Stimulated activated CD8-positive, alpha-beta memory T cell treated with anti-CD3 and anti-CD28 coated beads, Interleukin-12 subunit alpha, Interleukin-12 subunit beta, amount 100 ng/mL, for 24 hours (primary cell): ENCODE measurements around the gene CAV1.
"Not testable (repeated sequence)": the region's sequence is repeated elsewhere in the genome, so short reads cannot be mapped to it uniquely, and the experiment has no call there.

Source experiments
- DNase-seq: peaks from one replicate; pipeline ENCODE4 v3.0.0-alpha.2; 2020; ENCODE audit errors: extremely low read depth

Gene CAV1

DNA sequence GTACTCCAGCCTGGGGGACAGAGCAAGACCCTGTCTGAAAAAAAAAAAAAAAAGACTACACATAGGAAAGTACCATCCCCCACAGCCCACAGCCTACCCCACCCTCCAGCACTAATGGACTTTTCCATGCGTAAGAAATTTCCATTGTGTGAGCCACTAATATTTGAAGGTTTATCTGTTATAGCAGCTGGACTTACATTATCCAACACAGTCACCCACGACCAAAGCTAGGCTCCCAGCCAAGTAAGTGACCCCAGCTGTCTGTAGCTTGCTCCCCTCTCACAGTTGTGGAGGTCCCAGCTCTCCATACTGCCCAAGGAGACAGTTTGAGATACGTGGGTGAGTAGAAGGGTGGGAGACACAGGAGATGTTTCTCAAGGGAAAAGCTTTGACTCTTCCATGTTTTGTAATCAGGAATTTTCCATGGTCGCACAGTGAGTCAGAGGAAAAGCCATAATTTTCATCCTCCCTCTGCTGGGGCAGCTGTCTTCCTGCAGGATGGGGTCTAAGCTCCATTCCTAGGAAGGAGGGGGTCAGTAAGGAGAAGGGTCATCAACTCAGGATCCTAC, 57.4 kb downstream of the CAV1 start:
- no peak for DNase-seq

DNA sequence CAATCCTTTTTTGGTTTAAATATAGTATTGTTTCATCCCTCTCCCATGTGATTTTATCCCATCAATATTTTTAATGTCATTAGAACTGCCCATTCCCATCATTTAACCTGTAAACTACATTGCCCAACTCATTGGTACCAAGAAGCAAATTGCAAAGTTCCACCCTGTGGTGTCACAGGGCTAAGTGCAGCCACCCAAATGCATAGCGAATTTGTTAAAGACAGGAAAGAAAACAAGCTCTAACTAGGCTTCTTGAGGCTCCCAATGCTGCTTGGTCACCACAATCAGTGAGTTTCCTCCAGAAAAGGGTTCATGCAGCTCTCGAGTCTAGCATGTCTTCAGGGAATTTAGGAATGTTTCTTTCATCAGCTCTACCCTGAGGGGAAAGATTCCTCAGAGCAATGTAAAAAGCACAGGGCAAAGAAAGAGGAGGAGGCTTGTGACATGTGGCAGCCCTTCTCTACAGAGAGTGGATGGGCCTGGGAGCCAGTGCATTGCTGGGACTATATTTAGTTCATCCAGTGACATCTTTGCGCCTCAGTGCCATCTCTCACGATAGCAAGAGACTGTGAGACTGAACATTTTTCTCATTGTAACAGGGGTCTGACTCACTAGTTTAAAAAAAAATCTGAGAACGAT, 58.1 kb downstream of the CAV1 start:
- no peak for DNase-seq

DNA sequence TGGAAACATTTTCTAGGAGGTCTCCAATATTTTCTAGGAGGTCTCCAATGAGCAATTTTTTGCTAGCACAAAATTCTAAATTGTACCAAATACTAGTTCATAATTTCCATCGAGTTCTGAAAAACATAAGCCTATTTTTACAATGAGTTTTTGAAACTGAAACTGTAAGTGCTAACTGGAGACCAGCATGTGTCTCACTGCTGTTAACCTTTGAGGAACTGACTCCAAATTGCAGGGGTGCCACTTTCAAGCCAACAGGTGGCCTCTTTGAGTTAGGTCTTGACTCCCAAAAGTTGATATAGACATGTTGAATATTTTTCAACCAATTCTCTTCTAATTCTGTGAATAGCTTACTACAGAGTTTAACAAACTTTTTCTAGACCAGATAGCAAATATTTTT, 58.8 kb downstream of the CAV1 start:
- DNase-seq, result no peak

DNA sequence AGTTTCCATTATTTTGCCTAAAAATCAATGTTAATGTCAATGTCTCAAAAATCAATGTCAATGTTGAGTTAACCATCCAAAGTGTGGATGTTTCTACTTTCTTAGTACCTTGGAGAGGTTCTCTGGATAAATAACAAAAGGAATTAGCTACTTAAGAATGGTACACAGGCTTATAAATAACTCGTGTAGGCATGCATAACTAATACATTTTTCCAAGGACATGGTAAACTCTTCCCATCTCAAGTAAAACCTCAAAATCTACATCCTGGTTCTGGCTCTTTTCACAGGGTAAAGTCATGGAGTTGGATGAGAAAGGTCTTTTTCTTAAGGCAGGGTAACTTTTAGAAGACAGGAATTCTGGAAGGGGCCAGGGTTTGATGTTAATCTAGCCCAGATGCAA, 59.9 kb downstream of the CAV1 start:
- no peak for DNase-seq

DNA sequence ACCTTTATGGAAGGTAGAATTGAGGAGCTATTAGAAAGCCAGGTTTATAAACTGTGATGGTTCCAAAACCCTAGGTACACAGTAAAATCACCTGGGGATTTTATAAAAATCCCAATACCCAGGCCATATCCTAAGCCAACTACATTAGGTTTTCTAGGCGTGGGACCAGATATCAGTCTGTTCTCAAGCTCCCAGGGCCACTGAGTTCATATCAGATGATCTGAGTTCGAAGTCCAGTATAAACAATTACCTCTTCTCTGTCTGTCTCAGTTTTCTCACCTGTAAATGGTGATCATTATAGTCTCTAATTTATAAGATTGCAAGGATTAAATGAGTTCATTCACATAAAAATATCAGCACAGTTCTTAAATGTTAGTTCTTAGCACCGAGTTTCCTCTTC, 60.6 kb downstream of the CAV1 start:
- DNase-seq, result no peak

DNA sequence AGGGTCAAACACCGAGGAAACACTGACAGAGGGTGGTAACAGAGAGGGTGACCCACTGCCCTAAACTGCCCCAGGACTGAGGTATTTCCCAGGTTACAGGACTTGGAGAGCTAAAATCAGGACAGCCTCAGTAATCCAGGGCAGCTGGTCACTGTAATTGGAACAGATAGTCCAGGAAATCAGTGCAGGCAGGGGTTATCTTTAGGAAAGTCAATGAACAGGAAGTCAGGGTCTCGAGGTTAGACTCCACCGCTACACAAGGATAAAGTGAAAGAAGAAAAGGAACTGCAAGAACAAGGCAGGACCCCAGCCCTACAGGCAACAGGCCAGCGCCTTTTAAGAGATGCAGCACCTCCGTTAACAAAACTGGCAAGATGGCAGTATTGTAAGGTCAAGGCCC, 61.1 kb downstream of the CAV1 start:
- no peak for DNase-seq

DNA sequence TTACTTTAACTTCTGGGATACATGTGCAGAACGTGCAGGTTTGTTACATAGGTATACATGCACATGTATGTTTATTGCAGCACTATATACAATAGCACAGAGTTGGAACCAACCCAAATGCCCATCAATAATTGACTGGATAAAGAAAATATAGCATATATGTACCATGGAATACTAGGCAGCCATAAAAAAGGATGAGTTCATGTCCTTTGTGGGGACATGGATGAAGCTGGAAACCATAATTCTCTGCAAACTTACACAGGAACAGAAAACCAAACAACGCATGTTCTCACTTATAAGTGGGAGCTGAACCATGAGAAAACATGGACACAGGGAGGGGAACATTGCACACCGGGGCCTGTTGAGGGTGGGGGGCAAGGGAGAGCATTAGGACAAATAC, 62.4 kb downstream of the CAV1 start:
- not testable (repeated sequence) for DNase-seq

DNA sequence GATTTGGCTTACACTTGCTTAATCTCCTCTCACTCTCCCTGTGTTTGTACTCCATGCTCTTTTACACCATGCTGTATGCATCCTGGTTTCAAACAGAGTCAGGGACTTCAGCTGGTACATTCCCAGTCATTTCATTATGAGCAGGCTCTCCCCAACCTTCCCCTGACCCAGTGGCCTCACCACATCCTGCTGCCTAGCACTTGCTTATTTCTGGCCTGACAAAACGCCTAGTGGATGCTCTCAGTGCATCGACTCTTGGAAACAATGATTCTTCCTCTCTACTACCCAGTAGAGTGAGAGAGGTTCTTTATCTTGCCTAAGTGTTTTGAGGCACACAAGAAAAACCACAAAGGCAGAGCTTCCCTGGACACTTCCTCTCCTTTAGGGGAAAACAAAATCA, 63.4 kb downstream of the CAV1 start:
- DNase-seq, result no peak

DNA sequence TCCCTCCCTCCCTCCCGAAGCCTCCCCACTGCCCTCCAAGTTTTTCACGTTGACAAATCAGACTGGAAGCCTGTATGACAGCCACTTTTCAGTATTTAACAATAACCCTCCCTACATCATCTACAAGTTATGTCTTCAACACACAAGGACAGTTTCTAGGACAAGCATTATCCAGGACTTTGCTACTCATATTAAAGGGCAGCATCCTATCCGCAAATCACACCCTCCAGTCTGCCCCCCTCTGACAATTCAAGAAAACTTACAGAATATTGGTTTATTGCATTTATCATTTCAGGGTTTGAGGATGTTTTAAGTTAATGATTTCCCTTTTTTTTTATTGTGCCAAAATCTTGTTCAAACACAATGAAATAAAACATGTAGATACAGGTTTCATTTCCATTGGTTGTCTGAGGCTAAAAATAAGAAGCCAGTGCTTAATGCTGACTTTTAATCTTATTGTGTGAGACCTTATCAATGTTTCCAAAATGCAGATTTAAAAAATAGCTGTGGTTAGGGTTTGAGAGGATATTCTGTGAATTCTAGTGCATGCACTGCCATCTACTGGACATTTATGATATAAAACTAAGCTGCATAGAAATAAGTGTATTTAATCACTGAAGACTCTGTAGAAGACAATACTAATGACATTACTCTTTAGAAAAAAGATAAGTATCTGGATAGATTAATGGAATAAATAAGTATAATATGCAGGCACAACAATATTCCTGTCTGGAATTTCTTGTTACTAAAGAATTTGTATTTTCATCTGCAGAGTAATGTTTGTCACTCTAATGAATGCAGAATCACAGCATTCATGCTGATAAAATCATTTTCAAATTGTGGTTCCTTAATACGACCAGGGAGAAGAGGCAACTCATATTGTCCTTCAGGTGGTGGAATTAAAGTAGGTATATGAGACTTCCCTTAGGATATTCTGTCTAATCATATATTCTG, 64.1 kb downstream of the CAV1 start:
- no peak for DNase-seq

DNA sequence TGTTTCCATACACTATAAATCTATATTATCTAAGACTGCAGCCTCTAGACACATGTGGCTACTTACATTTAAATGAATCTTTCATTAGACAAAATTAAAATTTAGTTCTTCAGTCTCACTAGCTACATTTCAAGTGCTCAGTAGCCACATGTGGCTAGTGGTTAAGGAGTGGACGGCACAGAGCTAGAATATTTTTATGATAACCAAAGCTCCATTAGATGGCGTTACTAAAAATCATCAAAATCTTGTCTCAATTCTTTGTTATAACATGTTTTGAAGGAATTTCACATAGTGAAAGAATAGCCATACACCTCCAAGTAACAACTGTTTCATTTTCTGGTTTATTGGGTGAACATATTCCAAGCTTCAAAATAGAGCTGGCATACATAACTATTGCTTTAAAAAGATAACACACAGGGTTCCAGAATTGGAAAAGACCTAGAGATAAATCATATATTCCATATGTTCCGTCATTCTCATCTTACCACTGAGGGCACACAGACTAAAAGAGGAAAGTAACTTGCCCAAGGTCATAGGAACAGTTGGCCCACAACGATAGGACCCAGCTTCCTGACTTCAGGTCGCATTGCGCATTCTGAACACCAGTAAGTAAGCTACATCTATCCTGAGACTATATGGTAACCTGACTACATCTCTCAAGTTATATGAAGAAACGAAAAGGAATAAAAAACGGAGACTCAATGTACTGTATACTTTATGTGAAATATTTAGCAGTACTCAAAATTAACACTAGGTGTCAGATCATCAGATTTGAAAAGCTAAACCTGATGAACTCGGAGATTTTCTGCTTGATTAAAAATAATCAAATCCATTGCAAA, 66.6 kb downstream of the CAV1 start:
- no peak for DNase-seq

DNA sequence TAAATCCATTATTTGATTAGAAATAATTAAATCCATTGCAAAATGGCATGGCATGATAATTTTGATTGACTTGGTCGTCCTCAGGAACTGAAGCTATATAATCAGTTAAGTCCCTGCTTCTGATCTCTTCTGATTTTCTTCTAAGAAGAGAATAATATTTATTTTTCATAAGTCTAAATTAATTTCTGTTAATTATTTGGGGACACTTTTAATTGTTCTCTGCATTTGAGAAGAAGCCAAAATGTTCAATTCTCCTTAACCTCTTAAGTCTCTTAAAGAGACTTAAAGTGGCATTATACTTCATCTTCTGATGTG, 67.2 kb downstream of the CAV1 start:
- no peak for DNase-seq

DNA sequence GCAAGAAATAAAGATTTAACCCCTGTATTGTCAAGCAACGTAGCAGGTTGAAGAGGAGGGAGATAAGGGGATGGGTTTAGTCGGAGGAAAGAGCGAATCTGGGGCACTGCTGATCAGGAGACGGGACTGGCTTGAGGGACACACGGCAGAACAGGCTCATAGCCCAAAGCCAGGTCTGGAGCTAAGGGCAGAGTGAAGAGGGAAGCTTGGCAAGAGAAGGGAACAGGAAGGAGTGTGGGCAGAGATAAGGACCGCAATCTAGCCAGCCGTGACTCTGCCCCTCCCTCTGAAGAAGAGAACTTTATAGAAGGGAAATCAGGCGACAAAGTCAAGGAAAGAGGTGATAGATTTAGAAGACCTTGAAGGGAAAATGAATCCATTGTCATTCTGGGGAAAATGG, 67.6 kb downstream of the CAV1 start:
- no peak for DNase-seq

DNA sequence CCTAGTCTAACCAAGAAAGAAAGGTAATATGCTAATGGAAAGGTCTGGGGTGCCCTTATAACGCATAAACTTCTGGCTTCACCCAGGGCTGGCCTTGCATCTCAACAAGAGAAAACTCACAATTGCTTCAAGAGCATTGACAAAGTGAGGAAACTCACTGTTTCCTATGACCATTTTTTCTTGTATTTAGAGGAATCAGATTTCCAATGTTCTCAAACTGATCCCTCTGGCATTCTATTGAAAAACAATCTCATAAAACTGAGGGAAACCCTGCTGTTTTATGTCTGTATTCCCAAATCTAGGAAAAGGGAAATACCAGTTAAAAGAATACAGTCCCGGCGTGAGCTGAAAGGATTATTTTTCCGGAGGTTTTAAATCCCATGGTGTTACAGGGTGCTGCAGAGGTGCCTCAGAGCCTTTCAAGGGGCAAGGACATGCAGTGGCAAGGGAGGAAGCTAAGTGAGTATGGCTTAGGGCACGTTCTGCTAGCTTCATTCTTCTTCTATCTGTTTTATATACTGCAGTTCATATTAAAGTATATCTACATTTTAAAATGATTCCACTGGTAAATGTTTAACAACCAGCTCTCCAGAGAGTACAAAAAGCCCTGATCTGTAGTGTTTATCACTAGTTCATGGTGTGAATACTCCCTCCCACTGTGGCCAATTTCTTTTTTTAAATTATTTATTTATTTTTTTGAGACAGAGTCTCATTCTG, 68.7 kb downstream of the CAV1 start:
- DNase-seq, result no peak

DNA sequence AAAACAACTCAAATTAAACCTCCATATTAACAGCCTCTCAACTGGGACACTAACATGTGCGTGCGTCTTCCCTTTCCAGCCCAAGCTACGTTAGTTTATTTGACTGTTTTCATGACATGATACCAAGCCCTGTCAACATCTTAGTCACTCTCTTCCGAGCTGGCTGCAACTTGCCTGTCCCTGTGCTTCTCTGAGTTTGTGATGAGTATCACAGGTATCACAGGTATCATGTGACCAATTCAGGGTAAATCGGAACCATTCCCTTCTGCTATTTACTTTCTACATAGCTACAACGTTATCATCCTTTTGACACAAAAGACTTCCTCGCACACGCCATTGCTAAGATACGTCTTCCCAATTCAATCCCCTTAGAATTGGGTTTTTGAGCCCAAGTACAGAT, 70.2 kb downstream of the CAV1 start:
- DNase-seq, result no peak

DNA sequence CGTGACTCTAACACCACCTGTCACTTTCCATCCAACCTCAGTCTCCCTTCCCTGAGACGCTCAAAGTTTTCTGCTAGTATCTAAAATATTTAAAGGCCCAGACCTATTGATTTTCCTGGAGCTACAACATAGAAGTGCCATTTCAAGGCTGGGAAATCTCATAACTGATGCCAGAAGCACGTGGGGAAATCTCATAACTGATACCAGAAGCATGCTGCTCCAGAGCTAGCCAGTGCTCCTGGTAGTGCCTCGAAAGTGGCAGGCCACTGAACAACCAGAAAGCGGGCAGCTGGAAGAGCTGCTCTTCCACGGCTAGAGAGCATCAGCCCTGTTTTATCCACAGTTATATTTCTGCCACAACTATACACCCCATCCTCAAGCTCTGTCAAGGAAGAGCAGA, 72.5 kb downstream of the CAV1 start:
- no peak for DNase-seq

DNA sequence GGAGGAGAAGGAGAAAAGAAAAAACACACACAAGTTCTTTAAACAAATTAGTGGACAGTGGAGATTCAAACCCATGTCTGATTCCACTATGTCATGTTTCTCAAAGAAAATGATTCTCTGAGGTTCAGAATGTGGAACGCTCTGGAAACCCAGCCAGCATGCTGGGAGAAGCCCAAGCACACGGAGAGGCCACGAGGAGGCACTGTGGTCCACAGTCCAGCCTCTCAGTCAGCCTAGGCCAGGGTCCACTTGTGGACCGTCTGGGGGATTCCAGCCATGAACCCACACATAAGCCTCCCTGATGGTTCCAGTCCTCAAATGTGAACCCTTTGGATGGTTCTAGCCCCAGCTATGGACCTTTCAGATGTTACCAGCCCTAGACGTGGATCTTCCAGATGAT, 73.4 kb downstream of the CAV1 start:
- no peak for DNase-seq

DNA sequence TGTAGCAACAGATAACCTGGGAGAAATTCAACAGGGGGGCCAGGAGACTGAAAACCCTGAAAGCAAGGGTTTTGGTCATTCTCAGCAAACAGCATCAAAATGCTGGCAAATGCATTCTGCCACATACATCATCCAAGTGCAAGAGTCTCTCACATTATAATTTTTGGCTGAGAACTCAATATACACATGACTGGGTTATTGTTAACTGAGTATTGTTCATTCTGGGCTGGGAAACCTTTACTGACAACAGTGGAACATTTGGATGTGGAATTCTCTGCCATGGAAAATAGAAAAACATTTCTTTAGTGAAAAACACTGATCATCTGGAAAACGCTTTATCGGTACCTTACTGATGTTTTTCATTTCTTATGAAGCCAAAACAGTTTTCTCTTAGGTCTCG, 74.0 kb downstream of the CAV1 start:
- DNase-seq, result no peak

DNA sequence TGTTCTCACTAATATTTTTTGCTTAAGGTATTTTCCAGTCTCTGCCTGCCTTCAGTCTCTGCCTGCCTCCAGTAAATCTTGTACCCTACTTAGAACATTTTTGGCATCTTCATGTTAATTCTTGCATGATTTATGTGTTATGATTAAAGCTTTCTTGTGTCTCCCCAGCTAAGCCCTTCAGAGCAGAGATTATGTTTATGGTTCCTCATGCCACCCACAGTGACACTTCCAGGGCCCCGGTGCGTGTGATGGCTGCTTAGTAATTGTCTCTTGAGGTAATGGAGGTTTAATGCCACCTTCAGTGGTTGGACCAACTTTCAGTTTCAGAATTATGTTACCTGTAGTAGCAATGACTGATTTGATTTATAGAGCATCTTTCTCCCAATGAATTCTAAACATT, 76.6 kb downstream of the CAV1 start:
- no peak for DNase-seq

DNA sequence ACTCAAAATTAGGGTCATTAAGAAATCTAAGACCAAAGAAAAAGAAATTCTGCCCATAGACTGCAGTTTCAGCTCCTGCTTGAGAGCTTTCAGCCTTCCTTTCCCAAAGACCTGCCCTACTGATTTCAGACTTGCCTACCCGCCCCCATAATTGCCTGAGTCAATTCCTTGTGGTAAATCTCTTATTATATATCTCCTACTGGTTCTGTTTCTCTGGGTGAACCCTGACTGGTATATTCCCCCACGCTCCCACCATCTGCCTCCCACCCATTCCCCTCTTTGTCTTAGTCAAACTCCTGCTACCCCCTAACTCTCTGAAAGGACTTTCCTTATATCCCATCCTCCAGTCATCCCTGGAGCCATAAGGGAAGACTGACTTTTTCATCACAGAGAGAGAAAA, 82.5 kb downstream of the CAV1 start:
- DNase-seq, result no peak

DNA sequence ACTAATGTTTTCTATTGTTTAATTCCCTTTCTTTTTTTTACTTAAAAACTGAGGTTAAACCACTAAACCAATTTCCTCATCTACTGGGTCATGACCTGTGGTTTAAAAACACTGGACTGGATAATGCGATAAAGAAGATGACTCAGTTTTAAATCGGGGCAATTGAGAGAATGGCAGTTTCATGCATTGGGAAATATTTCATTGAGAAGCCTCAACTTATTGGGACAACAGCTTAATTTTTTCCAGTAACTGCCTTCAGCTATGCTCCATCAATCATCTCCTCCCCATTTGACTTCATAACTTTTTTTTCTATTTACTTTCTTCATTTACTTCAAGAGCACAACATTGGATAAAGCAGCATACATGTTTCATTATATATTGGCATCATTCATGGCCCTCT, 85.4 kb downstream of the CAV1 start:
- DNase-seq, result no peak

DNA sequence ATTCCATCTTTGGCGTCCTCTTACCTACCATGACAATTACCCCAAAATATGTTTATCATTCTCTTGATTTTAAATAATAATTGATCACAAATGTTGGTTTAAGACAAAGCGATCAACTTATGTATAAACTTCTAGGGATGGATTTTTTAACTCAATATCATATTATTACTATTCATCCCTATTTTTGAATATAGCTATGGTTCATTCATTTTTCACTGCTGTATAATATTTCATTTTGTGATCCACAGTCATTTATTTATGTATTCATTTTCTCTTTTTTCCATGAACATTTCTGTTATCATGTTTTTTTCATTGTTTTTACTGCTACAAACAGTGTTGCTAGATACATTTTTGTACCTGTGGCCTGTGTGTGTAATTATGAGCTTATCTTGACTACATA, 85.9 kb downstream of the CAV1 start:
- no peak for DNase-seq
